Measurements from ENCODE around the gene UBN2. TPM values are rescaled to one million over a fixed set of nuclear protein-coding genes. Genes with fewer than 3 reads are reported as not detected.

UBN2 gene
- 10 to 100 TPM in 1 of 4 donors, 1 to 10 TPM in 3; 5.3 to 12.8 (median 9.0) TPM for total RNA-seq

- 1 to 2% methylated on average over 15 to 46 of the region's 63 CpGs for WGBS, 2 donors
- Histone ChIP-seq H3K4me1 (peaks cover 0 to 39% (median 15%) of the 10 kb centered on the region in 3 donors), H3K4me3 (peak within 1 kb of the TSS; percentile 89 to 99 (median 97)), H3K27ac (peak within 1 kb of the TSS; percentile 95 to 97 (median 96)), H3K27me3 (no peaks in the 10 kb centered on the region), H3K9me3 (no peaks in the 10 kb centered on the region), H3K36me3 (no peaks in the 10 kb centered on the region)
- TF ChIP-seq POLR2A (IDR thresholded peaks at IDR 0.05): peak in 2 of 4 donors; percentile 30 to 66
- peak in 1 of 6 experiments; percentile 28 for TF ChIP-seq CTCF (IDR thresholded peaks at IDR 0.05)
- intact Hi-C loops (cut with DNase I): no loop called here
- peak; percentile 69 for DNase-seq
Observed at GRCh38 chr7:139230774-139231512, at the start of gene UBN2. UBN2 (plus strand) TSS chr7:139231237; CDS start chr7:139231485, 248 bp downstream.

GRCh38 chr7:139181404-139181803 is 49.6 kb upstream of the UBN2 start:
- Histone ChIP-seq H3K4me3 (no peak overlapping the region), H3K4me1 (no peaks in the 10 kb centered on the region), H3K27ac (no peak overlapping the region), H3K27me3 (no peaks in the 10 kb centered on the region), H3K36me3 (peaks cover 0 to 32% (median 0%) of the 10 kb centered on the region in 3 donors), H3K9me3 (no peaks in the 10 kb centered on the region)
- intact Hi-C loops (cut with DNase I): no loop called here
- TF ChIP-seq POLR2A (IDR thresholded peaks at IDR 0.05) (no peak), CTCF (IDR thresholded peaks at IDR 0.05) (no peak)
- 96 to 97% methylated on average over 2 of the region's 2 CpGs for WGBS, 2 donors
- DNase-seq: no peak

GRCh38 chr7:139182363-139182762 is 48.7 kb upstream of the UBN2 start:
- Histone ChIP-seq H3K9me3 (no peaks in the 10 kb centered on the region), H3K27ac (no peak overlapping the region), H3K36me3 (peaks cover 0 to 32% (median 0%) of the 10 kb centered on the region in 3 donors), H3K27me3 (no peaks in the 10 kb centered on the region), H3K4me1 (no peaks in the 10 kb centered on the region), H3K4me3 (no peak overlapping the region)
- WGBS, 2 donors: 46 to 64% methylated on average over 1 of the region's 1 CpG
- DNase-seq: no peak
- TF ChIP-seq CTCF (IDR thresholded peaks at IDR 0.05) (no peak), POLR2A (IDR thresholded peaks at IDR 0.05) (no peak)
- intact Hi-C loops (cut with DNase I): no loop called here

GRCh38 chr7:139183251-139183650 is 47.8 kb upstream of the UBN2 start:
- no peak overlapping the region for H3K4me3 ChIP-seq
- peaks cover 0 to 32% (median 0%) of the 10 kb centered on the region in 3 donors for H3K36me3 ChIP-seq
- H3K27ac ChIP-seq: no peak overlapping the region
- 61 to 77% methylated on average over 2 of the region's 2 CpGs for WGBS, 2 donors
- H3K9me3 ChIP-seq: no peaks in the 10 kb centered on the region
- H3K27me3 ChIP-seq: no peaks in the 10 kb centered on the region
- TF ChIP-seq POLR2A (IDR thresholded peaks at IDR 0.05): no peak
- TF ChIP-seq CTCF (IDR thresholded peaks at IDR 0.05): no peak
- DNase-seq: no peak
- H3K4me1 ChIP-seq: no peaks in the 10 kb centered on the region
- intact Hi-C loops (cut with DNase I): no loop called here

GRCh38 chr7:139183878-139184338 is 47.1 kb upstream of the UBN2 start:
- TF ChIP-seq CTCF (IDR thresholded peaks at IDR 0.05) (no peak), POLR2A (IDR thresholded peaks at IDR 0.05) (no peak)
- H3K4me1 ChIP-seq: no peaks in the 10 kb centered on the region
- no peak overlapping the region for H3K4me3 ChIP-seq
- WGBS, 2 donors: 74 to 76% methylated on average over 7 of the region's 7 CpGs
- no peaks in the 10 kb centered on the region for H3K9me3 ChIP-seq
- no peaks in the 10 kb centered on the region for H3K27me3 ChIP-seq
- no peak for DNase-seq
- H3K27ac ChIP-seq: no peak overlapping the region
- intact Hi-C loops (cut with DNase I): no loop called here
- peaks cover 0 to 32% (median 0%) of the 10 kb centered on the region in 3 donors for H3K36me3 ChIP-seq

Data from esophagus squamous epithelium (tissue), 5 donors.